Thoracic aorta (tissue), 2 donors: ENCODE measurements around the gene ADAMTS13. TPM values are rescaled to one million over a fixed set of nuclear protein-coding genes. Genes with fewer than 3 reads are reported as not detected.

Experiments used
- ATAC-seq: fragments of 150-250 bp; one replicate; pipeline ENCODE4 v1.8.0; 2017; ENCODE audit warnings: low read depth; ENCODE audit not compliant: insufficient number of reproducible peaks, low FRiP score
- DNase-seq: peaks from one replicate; pipeline ENCODE4 v3.0.0-alpha.2; 2020; ENCODE audit warnings: low spot score
- H3K27ac ChIP-seq, 2 donors: fragments of 200-600 bp; sonication (generic); 1 replicate in 1 of 2; 2 replicates in 1 of 2; pipeline ENCODE4 v1.5.1; 2016; ENCODE audit warnings: mild to moderate bottlenecking in 2 of 2, moderate library complexity in 2 of 2
- H3K27me3 ChIP-seq: fragments of 200-600 bp; sonication (generic); replicated peaks from 2 replicates; pipeline ENCODE4 v1.6.0; 2016; ENCODE audit warnings: mild to moderate bottlenecking; ENCODE audit not compliant: insufficient read depth
- H3K36me3 ChIP-seq: fragments of 200-600 bp; sonication (generic); one replicate; pipeline ENCODE4 v1.5.1; 2016
- H3K4me1 ChIP-seq, 2 donors: fragments of 200-600 bp; sonication (generic); 1 replicate in 1 of 2; 2 replicates in 1 of 2; pipeline versions ENCODE4 v1.5.1 to v1.6.0; 2016; ENCODE audit warnings: low read depth in 2 of 2, mild to moderate bottlenecking in 1 of 2; ENCODE audit not compliant: control insufficient read depth in 1 of 2
- H3K4me3 ChIP-seq: fragments of 200-600 bp; sonication (generic); 2 replicates; pipeline ENCODE4 v1.5.1; 2016; ENCODE audit warnings: mild to moderate bottlenecking
- H3K9me3 ChIP-seq: fragments of 200-600 bp; sonication (generic); 2 replicates; pipeline ENCODE4 v1.5.1; 2016
- total RNA-seq, 2 donors: library from RNA; depleted of rRNA; stranded (reverse); fragments of >200 nt; gene quantifications; one replicate each; pipeline versions ENCODE4 v1.1.0 to v1.2.3, GENCODE V29; 2016
- TF ChIP-seq, protein P1 (sequence below): fragments of 200-600 bp; sonication (generic); IDR thresholded peaks from one replicate; pipeline ENCODE4 v1.5.1; 2019; ENCODE audit warnings: antibody characterized with exemption

Gene ADAMTS13
- total RNA-seq, 2 donors from 2014 or later: 1.3 to 6.0 TPM

DNA sequence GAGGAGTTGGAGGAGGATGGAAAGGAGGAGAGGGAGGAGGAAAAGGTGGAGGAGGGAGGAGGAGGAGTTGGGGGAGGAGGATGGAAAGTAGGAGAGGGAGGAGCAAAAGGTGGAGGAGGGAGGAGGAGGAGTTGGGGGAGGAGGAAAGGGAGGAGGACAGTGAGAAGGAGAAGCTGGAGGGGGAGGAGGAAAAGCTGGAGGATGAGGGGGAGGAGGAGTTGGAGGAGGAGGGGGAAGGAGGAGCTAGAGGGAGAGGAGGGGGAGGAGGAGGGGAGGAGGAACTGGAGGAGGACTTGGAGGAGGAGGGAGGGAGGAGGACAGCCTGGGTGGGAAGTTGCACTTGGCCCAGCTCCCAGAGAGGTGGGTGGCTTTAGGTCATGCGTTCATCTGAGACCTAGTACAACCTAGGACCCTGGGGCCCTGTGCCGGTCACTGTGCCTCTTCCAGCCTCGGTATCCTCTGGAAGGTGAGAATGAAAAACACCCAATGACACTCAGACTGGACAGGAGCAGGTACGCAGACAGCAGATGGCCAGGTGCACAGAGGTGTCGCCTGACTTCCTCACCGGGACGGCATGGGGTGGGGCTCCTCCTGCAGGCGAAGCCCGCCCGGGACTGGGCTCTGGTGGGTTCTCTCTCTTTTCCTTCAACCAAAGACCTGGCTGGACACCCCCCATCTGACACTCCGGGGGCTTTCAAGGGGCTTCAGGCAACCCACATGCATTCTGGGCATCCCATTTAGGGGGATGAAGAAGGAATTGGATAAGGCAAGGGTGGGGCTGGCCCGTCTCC lies 68.9 kb downstream of the ADAMTS13 start:
- no peak for DNase-seq
- Histone ChIP-seq H3K4me1 (peaks cover 4 to 21% of the 10 kb centered on the region in 2 donors), H3K4me3 (no peak overlapping the region), H3K27ac (no peak overlapping the region), H3K27me3 (no peaks in the 10 kb centered on the region), H3K36me3 (no peaks in the 10 kb centered on the region), H3K9me3 (no peaks in the 10 kb centered on the region)
- ATAC-seq: no peak
- TF ChIP-seq, protein P1, sequence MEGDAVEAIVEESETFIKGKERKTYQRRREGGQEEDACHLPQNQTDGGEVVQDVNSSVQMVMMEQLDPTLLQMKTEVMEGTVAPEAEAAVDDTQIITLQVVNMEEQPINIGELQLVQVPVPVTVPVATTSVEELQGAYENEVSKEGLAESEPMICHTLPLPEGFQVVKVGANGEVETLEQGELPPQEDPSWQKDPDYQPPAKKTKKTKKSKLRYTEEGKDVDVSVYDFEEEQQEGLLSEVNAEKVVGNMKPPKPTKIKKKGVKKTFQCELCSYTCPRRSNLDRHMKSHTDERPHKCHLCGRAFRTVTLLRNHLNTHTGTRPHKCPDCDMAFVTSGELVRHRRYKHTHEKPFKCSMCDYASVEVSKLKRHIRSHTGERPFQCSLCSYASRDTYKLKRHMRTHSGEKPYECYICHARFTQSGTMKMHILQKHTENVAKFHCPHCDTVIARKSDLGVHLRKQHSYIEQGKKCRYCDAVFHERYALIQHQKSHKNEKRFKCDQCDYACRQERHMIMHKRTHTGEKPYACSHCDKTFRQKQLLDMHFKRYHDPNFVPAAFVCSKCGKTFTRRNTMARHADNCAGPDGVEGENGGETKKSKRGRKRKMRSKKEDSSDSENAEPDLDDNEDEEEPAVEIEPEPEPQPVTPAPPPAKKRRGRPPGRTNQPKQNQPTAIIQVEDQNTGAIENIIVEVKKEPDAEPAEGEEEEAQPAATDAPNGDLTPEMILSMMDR: no peak

DNA sequence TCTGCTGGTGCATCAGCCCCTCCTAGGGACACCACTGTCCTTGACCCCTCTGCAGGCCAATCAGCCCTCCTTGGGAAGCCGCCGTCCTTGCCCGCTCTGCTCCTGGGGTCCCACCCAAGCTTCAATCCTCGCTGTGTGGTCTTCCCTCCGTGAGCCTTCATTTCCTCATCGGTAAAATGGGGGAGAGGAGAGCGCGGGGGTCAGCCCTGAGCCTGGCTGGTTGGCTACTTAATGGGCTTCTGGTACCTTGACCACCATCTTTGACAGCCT lies 69.4 kb downstream of the ADAMTS13 start:
- TF ChIP-seq, protein P1: no peak
- H3K4me1 ChIP-seq: peaks cover 4 to 21% of the 10 kb centered on the region in 2 donors
- ATAC-seq (no peak), DNase-seq (no peak)
- no peak overlapping the region for H3K4me3 ChIP-seq
- H3K36me3 ChIP-seq: no peaks in the 10 kb centered on the region
- H3K27ac ChIP-seq: peak overlapping the region in 1 of 2 donors; percentile 53
- no peaks in the 10 kb centered on the region for H3K27me3 ChIP-seq
- no peaks in the 10 kb centered on the region for H3K9me3 ChIP-seq

DNA sequence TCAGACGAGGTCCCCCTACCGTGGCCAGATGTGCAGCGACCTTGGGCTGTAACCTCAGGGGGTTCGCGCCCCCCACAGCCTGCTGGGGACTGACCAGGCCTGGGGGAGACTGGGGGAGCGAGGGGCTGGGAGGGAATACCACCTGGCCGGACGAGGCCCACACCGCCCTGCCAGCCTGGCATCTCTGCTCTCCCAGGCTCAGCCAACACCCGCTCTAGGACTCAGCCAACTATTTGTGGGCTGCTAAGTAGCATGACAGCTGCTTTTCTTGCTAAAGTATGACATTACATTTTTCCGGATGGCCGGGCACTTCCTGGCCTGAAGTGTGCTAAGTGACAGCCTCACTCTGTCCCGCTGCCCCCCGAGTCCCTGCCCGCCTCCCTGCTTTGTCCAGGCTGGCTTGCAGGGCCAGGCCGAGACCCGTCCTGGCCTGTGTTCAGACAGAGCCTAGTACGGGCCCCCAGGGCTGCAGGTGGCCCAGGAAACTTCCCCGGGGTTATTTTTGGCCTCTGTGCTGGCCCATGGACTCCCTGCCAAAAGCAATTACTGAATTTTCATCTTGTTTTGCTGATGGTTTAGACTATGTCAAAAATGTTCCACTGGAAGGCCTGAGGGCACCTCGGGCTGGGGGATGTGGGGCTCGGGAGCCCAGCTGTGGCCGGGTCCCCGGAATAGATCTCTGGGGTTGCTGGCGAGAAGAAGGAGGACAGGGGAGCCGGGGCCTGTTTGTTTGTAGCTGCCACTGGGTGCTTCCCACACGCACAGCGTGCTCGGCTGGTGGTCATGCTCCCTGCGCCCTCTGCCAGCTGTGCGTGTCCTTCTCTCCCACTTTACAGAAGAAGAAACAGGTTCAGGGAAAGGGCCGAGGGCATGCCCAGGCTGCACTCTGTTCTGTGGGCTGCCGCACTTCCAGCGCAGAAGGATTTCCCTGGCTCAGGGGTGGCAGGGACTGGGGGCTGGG lies 70.2 kb downstream of the ADAMTS13 start:
- TF ChIP-seq, protein P1: no peak
- peaks cover 4 to 21% of the 10 kb centered on the region in 2 donors for H3K4me1 ChIP-seq
- no peak overlapping the region for H3K4me3 ChIP-seq
- no peak for ATAC-seq
- no peaks in the 10 kb centered on the region for H3K27me3 ChIP-seq
- H3K36me3 ChIP-seq: no peaks in the 10 kb centered on the region
- H3K27ac ChIP-seq: peak overlapping the region; percentile 23 to 53
- DNase-seq: no peak
- H3K9me3 ChIP-seq: no peaks in the 10 kb centered on the region

DNA sequence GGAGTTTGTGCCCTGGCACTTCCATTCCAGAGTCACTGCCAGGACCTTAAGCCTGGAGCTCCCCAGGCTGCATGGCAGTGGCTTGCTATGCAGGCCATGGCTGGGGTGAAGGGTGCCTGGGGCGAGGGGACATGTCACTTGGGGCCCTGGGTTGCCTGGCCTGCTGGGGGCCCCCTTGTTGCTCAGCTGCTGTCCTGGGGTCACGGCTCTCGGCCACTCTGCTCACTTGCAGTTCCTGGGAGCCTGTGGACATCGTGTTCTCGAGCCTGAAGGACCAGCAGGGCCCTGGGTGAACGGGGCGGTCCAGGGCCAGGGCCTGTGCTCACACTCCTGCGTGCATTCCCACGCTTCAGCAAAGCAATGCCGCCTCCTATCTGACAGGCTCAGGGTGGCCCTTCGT lies 71.3 kb downstream of the ADAMTS13 start:
- TF ChIP-seq, protein P1: no peak
- DNase-seq: no peak
- H3K27me3 ChIP-seq: no peaks in the 10 kb centered on the region
- H3K27ac ChIP-seq: no peak overlapping the region
- ATAC-seq: no peak
- H3K36me3 ChIP-seq: no peaks in the 10 kb centered on the region
- no peaks in the 10 kb centered on the region for H3K9me3 ChIP-seq
- H3K4me3 ChIP-seq: no peak overlapping the region
- peaks cover 4 to 21% of the 10 kb centered on the region in 2 donors for H3K4me1 ChIP-seq

DNA sequence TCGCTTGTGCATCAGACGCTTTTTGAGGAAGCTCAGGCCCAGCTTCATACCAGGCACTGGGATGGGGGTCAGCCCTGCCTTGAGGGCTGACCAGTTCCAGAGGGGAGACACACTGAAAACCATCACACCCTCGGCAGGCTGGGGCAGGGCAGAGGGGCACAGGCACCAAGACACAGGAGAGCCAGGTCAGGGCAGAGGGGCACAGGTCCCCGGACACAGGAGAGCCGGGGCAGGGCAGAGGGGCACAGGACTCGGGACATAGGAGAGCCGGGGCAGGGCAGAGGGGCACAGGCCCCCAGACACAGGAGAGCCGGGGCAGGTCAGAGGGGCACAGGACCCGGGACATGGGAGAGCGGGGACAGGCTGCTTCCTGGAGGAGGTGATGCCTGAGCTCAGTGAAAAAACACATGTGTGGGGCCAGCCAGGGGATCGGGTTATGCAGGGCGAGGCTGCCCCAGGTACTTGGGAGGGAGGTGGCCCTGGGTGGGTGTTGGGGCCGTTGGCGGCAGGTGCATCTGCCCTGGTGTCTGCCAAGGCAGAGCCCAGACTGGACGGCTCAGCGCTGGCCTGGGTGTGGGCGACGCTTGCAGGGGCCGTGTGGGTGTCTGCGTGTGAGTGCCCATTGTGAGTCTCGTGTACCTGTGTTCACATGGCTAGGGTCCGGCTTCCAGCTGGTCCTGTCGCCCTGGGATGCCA lies 71.8 kb downstream of the ADAMTS13 start:
- no peaks in the 10 kb centered on the region for H3K27me3 ChIP-seq

More for the DNA sequence above, 71.8 kb downstream of the ADAMTS13 start:
- DNase-seq: no peak
- Histone ChIP-seq H3K4me3 (no peak overlapping the region), H3K4me1 (peaks cover 4 to 21% of the 10 kb centered on the region in 2 donors), H3K36me3 (no peaks in the 10 kb centered on the region), H3K27ac (no peak overlapping the region), H3K9me3 (no peaks in the 10 kb centered on the region)
- TF ChIP-seq, protein P1: no peak
- ATAC-seq: no peak
